ENCODE measurements around the gene ATP5MC3. TPM values are rescaled to one million over a fixed set of nuclear protein-coding genes. Genes with fewer than 3 reads are reported as not detected.

ATP5MC3 gene
- total RNA-seq, 8 experiments from 2014 or later: 177 to 350 (median 244) TPM

DNA sequence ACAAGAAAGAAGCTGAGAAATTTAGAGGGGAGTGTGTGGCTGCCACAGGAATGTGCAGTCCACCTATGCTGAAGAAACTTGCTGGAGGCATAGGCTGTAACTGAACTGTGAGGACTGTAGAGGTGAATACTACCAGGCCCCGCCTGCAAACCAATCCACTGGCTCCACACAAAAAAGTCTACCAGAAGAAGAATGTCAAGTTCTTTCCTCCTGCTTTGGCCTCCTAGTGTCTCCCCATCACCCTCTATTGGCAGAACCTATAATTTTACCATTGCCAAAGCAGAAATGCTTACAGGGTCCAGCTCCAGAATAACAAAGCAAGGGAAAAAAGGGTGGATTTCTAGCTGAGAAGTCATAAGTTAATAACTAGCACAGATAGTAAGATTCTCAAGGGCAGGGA, 5.9 kb upstream of the ATP5MC3 start:
- in situ Hi-C loops (cut with MboI; ENCODE audit: low pct_unique_long_range_greater_than_20kb in 2 of 9, low sequenced_read_pairs in 9 of 9, unreplicated experiment in 9 of 9): no loop called here
- Histone ChIP-seq H3K4me1 (replicated peaks in 1 of 2) (no peaks in the 10 kb centered on the region), H3K4me3 (no peak overlapping the region), H3K27ac (no peak overlapping the region)
- WGBS, 10 experiments: 60 to 100% (median 83%) methylated on average over 1 of the region's 1 CpG; no CpG with 5 or more reads in 4 of the 10 experiments
- ATAC-seq (replicated peaks in 6 of 8): peak in 3 of 8 experiments; percentile 42 to 84 (median 67)

DNA sequence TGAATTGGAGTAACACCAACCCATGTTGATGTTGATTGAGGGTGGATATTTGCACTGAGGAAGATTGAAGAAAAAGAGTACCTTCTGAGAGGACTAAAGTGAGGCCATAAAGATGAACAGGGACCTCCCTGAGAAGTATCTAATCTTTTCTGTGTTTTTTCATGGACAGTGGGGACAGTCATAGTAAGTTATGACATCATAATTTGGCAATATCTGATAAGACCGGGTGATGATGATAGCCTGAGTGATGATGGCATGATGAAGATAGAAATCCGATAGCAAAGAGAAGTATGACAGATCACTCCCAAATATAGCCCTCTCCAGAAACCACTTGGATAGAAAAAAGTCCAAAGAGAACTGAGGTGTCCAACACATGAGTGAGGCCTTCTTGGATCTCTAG, 2.2 kb upstream of the ATP5MC3 start:
- WGBS, 10 experiments: 20 to 100% (median 88%) methylated on average over 1 to 2 of the region's 2 CpGs; no CpG with 5 or more reads in 4 of the 10 experiments
- in situ Hi-C loops (cut with MboI; ENCODE audit: low pct_unique_long_range_greater_than_20kb in 2 of 9, low sequenced_read_pairs in 9 of 9, unreplicated experiment in 9 of 9): no loop called here
- H3K27ac ChIP-seq: no peak overlapping the region
- peaks cover 8 to 12% of the 10 kb centered on the region in 2 donors for H3K4me1 ChIP-seq (replicated peaks in 1 of 2)
- ATAC-seq (replicated peaks in 6 of 8): no peak
- no peak overlapping the region for H3K4me3 ChIP-seq

DNA sequence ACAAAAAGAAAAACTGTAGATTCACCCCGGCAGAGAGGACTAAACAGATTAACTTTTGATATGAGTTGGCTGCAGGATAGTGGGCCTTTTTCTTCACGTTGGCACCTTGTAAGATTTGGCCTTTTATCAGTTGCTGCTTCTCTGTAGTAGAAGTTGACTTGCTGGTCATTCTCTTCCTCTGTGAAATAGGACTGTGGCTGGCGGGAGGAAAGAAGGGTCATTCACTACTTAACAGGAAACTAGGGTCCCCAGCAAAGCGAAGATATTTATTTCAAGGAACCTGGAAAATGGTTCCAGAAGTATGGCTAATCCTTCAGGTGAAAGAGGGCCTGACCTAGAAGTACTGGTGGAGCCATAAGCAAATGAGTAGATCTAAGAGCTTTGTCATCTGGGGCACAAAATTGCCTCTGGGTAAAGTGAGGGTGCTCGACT, 383 bp upstream of the ATP5MC3 start:
- H3K4me3 ChIP-seq: peak overlapping the region; percentile 64 to 98 (median 93)
- in situ Hi-C loops (cut with MboI; ENCODE audit: low pct_unique_long_range_greater_than_20kb in 2 of 9, low sequenced_read_pairs in 9 of 9, unreplicated experiment in 9 of 9): no loop called here
- 13 to 80% (median 53%) methylated on average over 1 to 5 of the region's 5 CpGs; no CpG with 5 or more reads in 1 of the 10 experiments for WGBS, 10 experiments
- peak overlapping the region in 1 of 2 donors; percentile 57 for H3K27ac ChIP-seq
- peaks cover 8 to 12% of the 10 kb centered on the region in 2 donors for H3K4me1 ChIP-seq (replicated peaks in 1 of 2)
- no peak for ATAC-seq (replicated peaks in 6 of 8)

DNA sequence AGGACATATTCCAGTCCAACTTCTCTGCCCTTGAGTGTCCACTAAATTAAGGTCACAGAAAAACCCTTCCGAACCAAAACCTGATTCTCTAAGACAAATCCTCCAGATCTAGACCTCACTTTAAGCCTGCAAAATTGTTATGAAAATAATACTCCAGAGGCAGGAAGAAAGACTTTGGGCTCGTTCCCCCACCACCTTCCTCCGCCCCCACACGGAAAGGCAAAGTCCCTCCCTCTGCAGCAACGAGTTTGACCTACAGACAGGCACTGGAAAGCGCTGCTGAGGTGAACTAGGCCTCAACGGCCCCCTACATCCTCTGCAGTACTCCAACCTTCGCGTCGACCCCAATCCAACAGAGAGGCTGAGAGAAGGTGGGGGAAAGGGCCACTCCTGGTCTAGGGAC, 808 bp downstream of the ATP5MC3 start:
- Histone ChIP-seq H3K4me1 (replicated peaks in 1 of 2) (peaks cover 8 to 12% of the 10 kb centered on the region in 2 donors), H3K27ac (peak overlapping the region; percentile 81 to 85), H3K4me3 (peak overlapping the region; percentile 64 to 98 (median 93))
- WGBS, 10 experiments: 0 to 17% (median 3%) methylated on average over 1 to 7 of the region's 10 CpGs; no CpG with 5 or more reads in 4 of the 10 experiments
- in situ Hi-C loops (cut with MboI; ENCODE audit: low pct_unique_long_range_greater_than_20kb in 2 of 9, low sequenced_read_pairs in 9 of 9, unreplicated experiment in 9 of 9): no loop called here
- ATAC-seq (replicated peaks in 6 of 8): peak in 4 of 8 experiments; percentile 25 to 66 (median 56)

DNA sequence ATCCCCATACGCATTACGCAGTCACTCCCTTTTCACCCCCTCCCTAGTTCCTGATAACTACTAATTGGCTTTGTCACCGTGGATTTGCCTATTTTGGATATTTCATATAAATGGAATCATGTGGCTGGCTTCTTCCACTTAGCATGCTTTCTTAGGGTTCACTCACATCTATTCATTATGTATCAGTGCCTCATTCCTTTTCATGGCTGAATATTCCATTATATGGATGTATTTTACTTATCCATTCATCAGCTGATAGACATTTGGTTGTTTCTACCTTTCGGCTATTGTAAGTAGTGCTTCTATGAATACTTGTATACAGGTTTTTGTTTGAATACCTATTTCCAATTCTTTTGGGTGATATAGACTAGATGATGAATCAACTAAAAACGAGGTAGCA, 4.9 kb downstream of the ATP5MC3 start:
- Histone ChIP-seq H3K27ac (no peak overlapping the region), H3K4me3 (no peak overlapping the region), H3K4me1 (replicated peaks in 1 of 2) (peaks cover 3 to 9% of the 10 kb centered on the region in 2 donors)
- in situ Hi-C loops (cut with MboI; ENCODE audit: low pct_unique_long_range_greater_than_20kb in 2 of 9, low sequenced_read_pairs in 9 of 9, unreplicated experiment in 9 of 9): no loop called here
- WGBS, 10 experiments: 43 to 95% (median 75%) methylated on average over 1 to 5 of the region's 5 CpGs
- ATAC-seq (replicated peaks in 6 of 8): no peak

DNA sequence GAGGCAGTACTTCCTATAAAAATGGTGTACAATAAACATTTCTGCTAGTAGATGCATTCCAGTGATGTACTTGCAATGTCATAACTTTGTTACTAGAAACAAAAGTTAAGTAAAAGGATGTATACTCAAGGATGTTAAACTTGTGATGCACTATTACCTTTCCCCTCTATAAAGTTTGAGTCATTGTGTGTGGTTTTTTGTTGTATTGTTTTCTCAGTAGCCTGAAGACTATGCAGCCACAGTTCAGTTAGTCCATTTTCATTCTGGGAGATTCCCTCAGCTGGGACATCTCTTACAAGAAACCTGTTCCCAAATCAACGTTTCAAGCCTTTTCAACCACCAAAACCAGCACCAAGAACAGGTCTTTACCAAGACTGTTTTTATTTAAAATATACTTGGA, 5.6 kb downstream of the ATP5MC3 start:
- Histone ChIP-seq H3K4me1 (replicated peaks in 1 of 2) (peaks cover 3 to 9% of the 10 kb centered on the region in 2 donors), H3K27ac (no peak overlapping the region), H3K4me3 (no peak overlapping the region)
- in situ Hi-C loops (cut with MboI; ENCODE audit: low pct_unique_long_range_greater_than_20kb in 2 of 9, low sequenced_read_pairs in 9 of 9, unreplicated experiment in 9 of 9): no loop called here
- no peak for ATAC-seq (replicated peaks in 6 of 8)
- WGBS, 10 experiments: 33 to 100% (median 100%) methylated on average over 1 of the region's 1 CpG; no CpG with 5 or more reads in 2 of the 10 experiments

DNA sequence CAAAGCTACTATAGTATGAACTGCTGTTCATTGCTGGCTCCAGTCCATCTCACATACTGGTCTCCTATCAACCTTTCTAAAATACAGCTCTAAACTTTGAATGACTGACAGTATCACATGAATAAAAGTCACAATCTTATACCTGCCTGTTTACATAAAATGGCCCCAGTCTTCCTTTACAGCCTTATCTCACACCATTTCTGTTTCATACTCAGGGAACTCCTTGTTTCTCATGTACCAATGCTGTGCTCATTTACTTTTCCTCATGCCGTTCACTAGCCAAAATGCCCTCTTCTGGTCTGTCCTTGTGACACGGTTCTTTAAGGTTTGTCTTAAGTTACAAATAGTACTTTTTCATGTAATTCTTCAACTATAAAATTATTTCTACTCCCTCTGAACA, 6.2 kb downstream of the ATP5MC3 start:
- Histone ChIP-seq H3K4me3 (no peak overlapping the region), H3K4me1 (replicated peaks in 1 of 2) (peaks cover 2 to 6% of the 10 kb centered on the region in 2 donors), H3K27ac (no peak overlapping the region)
- ATAC-seq (replicated peaks in 6 of 8): no peak
- 17 to 100% (median 80%) methylated on average over 1 to 2 of the region's 2 CpGs for WGBS, 10 experiments
- in situ Hi-C loops (cut with MboI; ENCODE audit: low pct_unique_long_range_greater_than_20kb in 2 of 9, low sequenced_read_pairs in 9 of 9, unreplicated experiment in 9 of 9): no loop called here

DNA sequence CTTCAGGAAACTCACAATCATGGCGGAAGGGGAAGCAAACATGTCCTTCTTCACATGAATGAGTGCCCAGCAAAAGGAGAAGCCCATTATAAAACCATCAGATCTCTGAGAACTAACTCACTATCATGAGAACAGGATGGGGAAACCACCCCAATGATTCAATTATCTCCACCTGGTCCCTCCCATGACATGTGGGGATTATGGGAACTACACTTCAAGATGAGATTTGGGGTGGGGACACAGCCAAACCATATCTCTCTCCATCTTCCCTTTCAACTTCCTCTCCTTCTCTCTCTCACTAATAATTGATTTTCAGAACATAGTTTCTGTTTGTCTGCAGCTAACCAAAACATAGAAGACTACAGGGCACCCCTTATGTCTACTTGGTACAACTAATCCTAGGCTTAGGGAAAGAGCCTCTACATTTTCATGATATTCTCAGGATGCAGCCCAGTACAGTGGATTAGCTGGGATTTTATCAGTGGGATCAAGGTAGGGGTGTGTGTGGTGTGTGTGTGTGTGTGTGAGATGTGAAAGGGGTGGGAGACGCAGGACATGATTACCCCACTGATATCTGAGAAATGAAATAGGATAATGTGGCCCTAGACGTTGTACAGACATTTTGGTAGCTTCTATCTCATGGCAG, 10.7 kb downstream of the ATP5MC3 start:
- H3K4me1 ChIP-seq (replicated peaks in 1 of 2): peaks cover 0 to under 1% of the 10 kb centered on the region in 2 donors
- no peak overlapping the region for H3K4me3 ChIP-seq
- ATAC-seq (replicated peaks in 6 of 8): no peak
- no peak overlapping the region for H3K27ac ChIP-seq
- WGBS, 10 experiments: 50 to 100% (median 94%) methylated on average over 1 to 2 of the region's 3 CpGs; no CpG with 5 or more reads in 2 of the 10 experiments
- in situ Hi-C loops (cut with MboI; ENCODE audit: low pct_unique_long_range_greater_than_20kb in 2 of 9, low sequenced_read_pairs in 9 of 9, unreplicated experiment in 9 of 9): no loop called here

DNA sequence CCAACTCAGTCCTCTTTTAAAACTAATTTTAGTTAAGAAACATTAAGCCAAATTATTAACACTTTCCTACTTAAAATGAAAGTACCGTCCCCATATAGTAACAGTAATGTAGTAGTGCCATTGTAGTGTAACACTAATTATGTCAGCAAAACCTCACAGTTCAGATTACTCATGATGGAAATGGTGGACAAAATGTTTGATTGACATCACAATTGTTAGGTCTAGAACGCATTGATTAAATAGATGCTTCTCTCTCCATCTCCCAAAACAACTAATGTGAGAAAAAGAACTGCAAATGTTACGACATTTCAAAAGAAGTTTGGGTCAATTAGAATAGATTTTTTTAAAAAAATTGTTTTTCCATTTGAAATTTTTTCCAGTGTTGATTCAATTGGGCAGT, 12.3 kb downstream of the ATP5MC3 start:
- WGBS, 10 experiments: 33 to 89% (median 55%) methylated on average over 1 to 3 of the region's 3 CpGs
- Histone ChIP-seq H3K27ac (no peak overlapping the region), H3K4me1 (replicated peaks in 1 of 2) (peaks cover 0 to 4% of the 10 kb centered on the region in 2 donors), H3K4me3 (peak overlapping the region in 2 of 5 donors; percentile 89 to 92)
- ATAC-seq (replicated peaks in 6 of 8): no peak
- in situ Hi-C loops (cut with MboI; ENCODE audit: low pct_unique_long_range_greater_than_20kb in 2 of 9, low sequenced_read_pairs in 9 of 9, unreplicated experiment in 9 of 9): no loop called here

DNA sequence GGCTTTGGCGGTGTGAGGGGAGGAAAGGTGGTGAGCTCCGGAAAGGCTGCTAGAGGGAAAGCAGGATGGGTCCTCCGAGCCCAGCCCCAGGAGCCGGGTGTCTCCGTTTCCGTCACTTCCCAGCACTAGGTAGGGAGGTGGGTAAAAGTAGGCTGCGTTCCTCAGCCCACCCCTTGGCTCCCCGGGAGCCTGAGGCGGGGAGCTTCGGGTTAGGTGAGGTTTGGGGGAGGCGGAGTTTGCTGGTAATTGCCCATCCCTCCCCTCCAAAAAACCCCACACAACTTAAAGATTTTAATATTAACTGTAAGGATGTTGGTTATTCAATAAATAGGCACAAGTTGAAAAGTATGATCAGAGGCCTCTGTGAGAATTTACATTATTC, 13.0 kb downstream of the ATP5MC3 start:
- in situ Hi-C loops (cut with MboI; ENCODE audit: low pct_unique_long_range_greater_than_20kb in 2 of 9, low sequenced_read_pairs in 9 of 9, unreplicated experiment in 9 of 9): no loop called here
- Histone ChIP-seq H3K4me1 (replicated peaks in 1 of 2) (peaks cover 0 to 4% of the 10 kb centered on the region in 2 donors), H3K4me3 (peak overlapping the region; percentile 47 to 92 (median 67)), H3K27ac (peak overlapping the region; percentile 34 to 39)
- ATAC-seq (replicated peaks in 6 of 8): no peak
- WGBS, 10 experiments: 0 to 5% (median 0%) methylated on average over 4 to 6 of the region's 11 CpGs; no CpG with 5 or more reads in 7 of the 10 experiments

DNA sequence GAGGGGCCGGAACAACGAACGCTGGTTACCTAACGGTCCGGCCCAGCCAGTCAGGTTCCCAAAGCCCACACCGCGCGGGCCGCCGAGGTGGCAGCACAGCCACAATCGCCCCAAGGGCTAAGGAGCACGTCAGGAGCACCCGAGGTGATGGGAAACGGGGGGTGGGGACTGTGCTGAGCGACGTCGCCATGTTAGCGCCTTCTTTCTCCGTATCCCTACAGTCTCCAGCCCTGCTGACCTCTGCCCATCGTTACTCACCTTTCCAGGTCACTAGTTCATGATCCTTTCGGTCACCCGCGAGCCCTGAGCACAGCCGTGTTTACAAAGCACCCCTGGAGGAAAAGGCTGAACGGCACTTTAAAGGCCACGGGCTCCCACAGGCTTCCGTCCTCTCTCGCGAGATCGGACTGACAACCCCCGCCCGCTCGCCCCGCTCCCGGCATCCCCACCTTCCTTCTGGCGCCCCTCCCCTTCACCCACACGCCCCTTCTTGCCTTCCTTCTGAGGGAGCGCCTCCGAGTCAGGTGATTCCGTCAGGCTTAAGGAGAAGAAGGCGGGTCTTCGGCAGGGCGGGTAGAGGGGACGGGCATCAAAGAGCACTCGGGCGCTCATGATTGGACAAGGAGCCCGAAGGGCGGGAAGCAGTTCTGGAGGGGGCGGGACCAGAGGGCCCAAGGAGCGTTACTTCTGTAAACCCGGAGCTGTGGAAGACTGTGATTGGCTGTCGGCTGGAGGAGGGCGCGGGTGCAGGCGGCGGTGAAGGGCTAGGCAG, 13.5 kb downstream of the ATP5MC3 start, which contains the start of gene ATF2:
Gene ATF2 (minus strand): TSS at position 412 of the 772 bp plus-strand sequence. CDS start 31,760 bp downstream, outside the sequence.
- WGBS, 10 experiments: 0 to 20% (median 0%) methylated on average over 1 to 12 of the region's 56 CpGs; no CpG with 5 or more reads in 6 of the 10 experiments
- H3K4me1 ChIP-seq (replicated peaks in 1 of 2): peaks cover 0 to 4% of the 10 kb centered on the region in 2 donors
- in situ Hi-C loops (cut with MboI; ENCODE audit: low pct_unique_long_range_greater_than_20kb in 2 of 9, low sequenced_read_pairs in 9 of 9, unreplicated experiment in 9 of 9): no loop called here
- H3K27ac ChIP-seq: peak within 1 kb of the TSS; percentile 91 to 96
- ATAC-seq (replicated peaks in 6 of 8): peak; percentile 85 to 94 (median 92)
- peak within 1 kb of the TSS; percentile 65 to 92 (median 87) for H3K4me3 ChIP-seq

DNA sequence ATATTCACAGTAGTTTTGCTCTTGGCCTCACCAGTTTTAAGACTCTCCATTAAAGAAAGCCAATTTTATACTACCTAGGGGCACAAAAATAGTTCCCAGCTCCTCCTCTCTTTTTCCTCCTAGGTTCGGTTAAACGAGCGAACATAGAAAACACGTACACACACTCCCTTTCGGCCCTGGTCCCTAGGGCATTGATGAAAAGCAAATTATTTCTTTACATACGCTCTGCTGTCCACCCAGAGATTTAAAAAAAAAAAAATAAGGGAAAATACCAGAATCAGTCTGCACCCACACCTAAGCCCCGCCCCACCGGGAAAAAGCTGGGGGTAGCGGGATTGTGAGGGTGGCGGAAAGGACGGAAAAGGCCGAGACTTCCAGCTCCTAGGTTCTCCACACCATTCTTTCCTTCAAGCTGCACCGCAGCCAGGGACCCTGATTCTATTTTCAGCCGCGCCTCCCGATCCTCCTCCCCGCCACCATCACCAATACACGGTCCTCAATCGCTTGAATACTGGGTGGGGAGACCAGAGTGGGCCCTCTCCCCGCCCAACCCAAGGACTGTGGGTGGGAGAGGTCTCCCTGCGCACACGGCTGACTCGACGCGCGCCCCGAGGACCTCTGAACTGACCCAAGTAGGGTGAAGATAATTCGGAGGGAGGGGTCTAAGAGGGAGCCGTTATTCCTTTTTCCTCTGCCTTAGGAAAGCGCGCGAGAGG, 14.3 kb downstream of the ATP5MC3 start:
- peak overlapping the region; percentile 65 to 92 (median 87) for H3K4me3 ChIP-seq
- in situ Hi-C loops (cut with MboI; ENCODE audit: low pct_unique_long_range_greater_than_20kb in 2 of 9, low sequenced_read_pairs in 9 of 9, unreplicated experiment in 9 of 9): no loop called here
- 0 to 3% (median 0%) methylated on average over 2 to 16 of the region's 32 CpGs; no CpG with 5 or more reads in 1 of the 10 experiments for WGBS, 10 experiments
- peak in 4 of 8 experiments; percentile 0 to 7 (median 2) for ATAC-seq (replicated peaks in 6 of 8)
- H3K4me1 ChIP-seq (replicated peaks in 1 of 2): peaks cover 0 to 4% of the 10 kb centered on the region in 2 donors
- peak overlapping the region; percentile 91 to 96 for H3K27ac ChIP-seq

Measured in motor neuron (in vitro differentiated cells).